Lower leg skin (tissue), 3 donors: Measurements from ENCODE around the gene TNNI3K.

Experiments used
- CTCF ChIP-seq, 3 donors: fragments of 450-650 bp; IDR thresholded peaks; one replicate each; pipeline ENCODE4 v1.5.1; 2016; ENCODE audit warnings: antibody characterized with exemption in 3 of 3, mild to moderate bottlenecking in 3 of 3, moderate library complexity in 2 of 3
- POLR2A ChIP-seq, 2 donors: fragments of 450-650 bp; IDR thresholded peaks; one replicate each; pipeline ENCODE4 v1.6.1; 2016 to 2017; ENCODE audit warnings: antibody characterized with exemption in 2 of 2, mild to moderate bottlenecking in 1 of 2, moderate library complexity in 1 of 2

GRCh38 chr1:74392186-74392585 is 157.0 kb downstream of the TNNI3K start:
- TF ChIP-seq CTCF (IDR thresholded peaks at IDR 0.05): no peak
- no peak for TF ChIP-seq POLR2A (IDR thresholded peaks at IDR 0.05)
